Bone marrow (tissue), 2 donors: ENCODE data around the gene PNPLA7.

ENCODE experiments used
- DNase-seq, 2 donors: peaks; one replicate each; lab custom pipeline; 2025; lab: John Stamatoyannopoulos, UW

The PNPLA7 gene

GRCh38 chr9:137435381-137435891 is 114.8 kb downstream of the PNPLA7 start:
- DNase-seq = no peak

- no peak for DNase-seq
Measured at GRCh38 chr9:137434498-137435380, 115.5 kb downstream of the PNPLA7 start.

- DNase-seq = no peak
Measured at GRCh38 chr9:137433916-137434431, 116.2 kb downstream of the PNPLA7 start.

- no peak for DNase-seq
Measured at GRCh38 chr9:137433349-137433915, 116.8 kb downstream of the PNPLA7 start.

GRCh38 chr9:137432687-137433348 is 117.4 kb downstream of the PNPLA7 start:
- no peak for DNase-seq

- no peak for DNase-seq
Measured at GRCh38 chr9:137431416-137431931, 118.7 kb downstream of the PNPLA7 start.

GRCh38 chr9:137430723-137431415 is 119.3 kb downstream of the PNPLA7 start:
- DNase-seq = no peak

- no peak for DNase-seq
Measured at GRCh38 chr9:137429974-137430722, 120.1 kb downstream of the PNPLA7 start.

- DNase-seq = no peak
Measured at GRCh38 chr9:137429546-137429890, 120.7 kb downstream of the PNPLA7 start.

GRCh38 chr9:137428841-137429545 is 121.2 kb downstream of the PNPLA7 start:
- no peak for DNase-seq

- no peak for DNase-seq
Measured at GRCh38 chr9:137428311-137428630, 121.9 kb downstream of the PNPLA7 start.

- no peak for DNase-seq
Measured at GRCh38 chr9:137427454-137428310, 122.5 kb downstream of the PNPLA7 start.

GRCh38 chr9:137426018-137426681 is 124.1 kb downstream of the PNPLA7 start:
- DNase-seq = no peak

- no peak for DNase-seq
Measured at GRCh38 chr9:137423514-137424291, 126.5 kb downstream of the PNPLA7 start.

- peak; percentile 65 to 79 for DNase-seq
Measured at GRCh38 chr9:137422604-137423513, 127.3 kb downstream of the PNPLA7 start, which contains the start of the genes EXD3 and NOXA1. Gene EXD3, minus strand, starts transcription at chr9:137423162. Its CDS starts 27,805 bp downstream, at chr9:137395357. Gene NOXA1, plus strand, starts transcription at chr9:137423393. Its CDS starts 137 bp downstream, at chr9:137423530.

GRCh38 chr9:137421838-137422603 is 128.2 kb downstream of the PNPLA7 start:
- DNase-seq = no peak
